Prostate gland (tissue), 2 donors: ENCODE measurements around the gene WDR86.

Experiments used
- CTCF ChIP-seq, 4 experiments: fragments of 200-600 bp in 2 of 4; fragments of 450-650 bp in 2 of 4; sonication (generic) in 2 of 4; IDR thresholded peaks; 1 replicate in 3 of 4; 2 replicates in 1 of 4; pipeline ENCODE4 v1.5.1; 2016 to 2019; ENCODE audit warnings: antibody characterized with exemption in 4 of 4, mild to moderate bottlenecking in 2 of 4, moderate library complexity in 2 of 4
- POLR2AphosphoS5 ChIP-seq: sonication (generic); formaldehyde crosslinking; IDR thresholded peaks from one replicate; pipeline ENCODE4 v1.6.1; 2017; ENCODE audit warnings: antibody characterized with exemption

DNA sequence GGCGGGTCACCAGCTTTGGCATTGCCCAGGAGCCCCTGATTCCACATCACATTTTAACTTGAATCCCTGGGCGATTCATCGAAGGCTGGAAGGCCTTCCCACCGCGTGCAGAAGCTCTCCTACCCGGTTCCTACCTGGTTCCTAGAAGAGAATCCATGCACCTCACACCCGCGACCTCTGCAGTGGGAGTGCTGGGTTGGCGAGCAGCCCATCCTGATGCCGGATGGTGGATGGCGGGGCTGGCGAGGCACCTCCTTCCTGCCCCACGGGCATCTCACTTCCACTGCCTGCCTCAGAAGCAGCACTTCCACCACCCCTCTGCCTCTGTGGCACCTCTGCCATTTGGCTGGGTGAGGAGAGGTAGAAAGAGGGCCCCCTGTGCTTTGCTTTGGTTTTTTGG, 36.2 kb downstream of the WDR86 start:
- TF ChIP-seq CTCF (IDR thresholded peaks at IDR 0.05) (no peak), POLR2AphosphoS5 (no peak)
